Measurements from ENCODE around the gene MAP3K12. TPM values are rescaled to one million over a fixed set of nuclear protein-coding genes. Genes with fewer than 3 reads are reported as not detected.
A peak's percentile ranks its signal among the peaks of the same experiment; 100 is the strongest.
"Not testable (repeated sequence)": the region's sequence is repeated elsewhere in the genome, so short reads cannot be mapped to it uniquely, and the experiment has no call there.

MAP3K12 gene
- polyA plus RNA-seq, 3 donors: 22.9 to 40.1 (median 36.9) TPM

- no peak for DNase-seq
Observed at GRCh38 chr12:53495903-53496751, 3.1 kb downstream of the MAP3K12 start.

GRCh38 chr12:53493610-53494391 lies 5.5 kb downstream of the MAP3K12 start:
- DNase-seq: no peak

- peak; percentile 97 for DNase-seq
Observed at GRCh38 chr12:53492830-53493609, 6.2 kb downstream of the MAP3K12 start.

GRCh38 chr12:53492188-53492587 lies 7.1 kb downstream of the MAP3K12 start:
- no peak for DNase-seq

- no peak for DNase-seq
Observed at GRCh38 chr12:53489242-53489864, 9.9 kb downstream of the MAP3K12 start.

- DNase-seq: no peak
Observed at GRCh38 chr12:53486736-53487487, 12.3 kb downstream of the MAP3K12 start.

GRCh38 chr12:53485955-53486735 lies 13.1 kb downstream of the MAP3K12 start:
- DNase-seq: no peak

- no peak for DNase-seq
Observed at GRCh38 chr12:53484686-53485575, 14.3 kb downstream of the MAP3K12 start.

GRCh38 chr12:53483979-53484377 lies 15.3 kb downstream of the MAP3K12 start:
- no peak for DNase-seq

GRCh38 chr12:53483225-53483978 lies 15.9 kb downstream of the MAP3K12 start:
- DNase-seq: no peak

GRCh38 chr12:53482626-53483168 lies 16.6 kb downstream of the MAP3K12 start:
- DNase-seq: no peak

GRCh38 chr12:53481939-53482586 lies 17.2 kb downstream of the MAP3K12 start:
- no peak for DNase-seq

- DNase-seq: not testable (repeated sequence)
Observed at GRCh38 chr12:53481458-53481857, 17.8 kb downstream of the MAP3K12 start.

- no peak for DNase-seq
Observed at GRCh38 chr12:53480491-53481442, 18.5 kb downstream of the MAP3K12 start.

- no peak for DNase-seq
Observed at GRCh38 chr12:53479331-53479730, 19.9 kb downstream of the MAP3K12 start.

- no peak for DNase-seq
Observed at GRCh38 chr12:53478865-53479264, 20.4 kb downstream of the MAP3K12 start.

All from renal pelvis (tissue), 4 donors.